Naive thymus-derived CD4-positive, alpha-beta T cell (primary cell): ENCODE data around the gene MEIOSIN. TPM values are rescaled to one million over a fixed set of nuclear protein-coding genes. Genes with fewer than 3 reads are reported as not detected.

ENCODE experiments used
- ATAC-seq: fragments of 150-1000 bp; cut with Tn5 transposase; 2 replicates; pipeline ENCODE4 v1.10.0; 2021; ENCODE audit warnings: mild to moderate bottlenecking, moderate library complexity
- CTCF ChIA-PET: fragments of 350-600 bp; sonication (Branson Sonifier 250); formaldehyde crosslinking; loops from one replicate; lab custom pipeline; 2021; ENCODE audit warnings: antibody characterized with exemption; lab: Charles Lee
- POLR2A ChIA-PET: fragments of 350-600 bp; sonication (Branson Sonifier 250); formaldehyde crosslinking; loops from one replicate; lab custom pipeline; 2021; ENCODE audit warnings: antibody characterized with exemption, inconsistent platforms; lab: Charles Lee
- DNase-seq, 9 donors: peaks; one replicate each; pipeline versions ENCODE4 v3.0.0 to v3.0.0-alpha.2; 2020 to 2022; ENCODE audit warnings: mixed read lengths in 1 of 9
- H3K27ac ChIP-seq: one replicate; pipeline ENCODE4 v1.7.0; 2013; ENCODE audit warnings: mild to moderate bottlenecking, low read depth, low read length, moderate library complexity
- H3K27me3 ChIP-seq, 2 donors: one replicate each; pipeline ENCODE4 v1.7.0; 2013; ENCODE audit warnings: low read length in 2 of 2, mild to moderate bottlenecking in 2 of 2, moderate library complexity in 2 of 2; ENCODE audit not compliant: control insufficient read depth in 2 of 2, insufficient read depth in 2 of 2
- H3K36me3 ChIP-seq, 3 experiments: 1 replicate in 2 of 3; 2 replicates in 1 of 3; pipeline ENCODE4 v1.7.0; 2013; ENCODE audit warnings: low read length in 3 of 3, mild to moderate bottlenecking in 3 of 3, moderate library complexity in 1 of 3; ENCODE audit not compliant: insufficient read depth in 3 of 3, control insufficient read depth in 2 of 3
- H3K4me1 ChIP-seq, 2 donors: one replicate each; pipeline ENCODE4 v1.7.0; 2013; ENCODE audit warnings: low read length in 2 of 2, mild to moderate bottlenecking in 2 of 2, moderate library complexity in 1 of 2; ENCODE audit not compliant: control insufficient read depth in 2 of 2, insufficient read depth in 2 of 2
- H3K4me3 ChIP-seq: 2 replicates; pipeline ENCODE4 v1.7.0; 2013; ENCODE audit warnings: mild to moderate bottlenecking, low read length
- H3K9me3 ChIP-seq, 3 experiments: 1 replicate in 2 of 3; 2 replicates in 1 of 3; pipeline ENCODE4 v1.7.0; 2013; ENCODE audit warnings: low read length in 3 of 3; ENCODE audit not compliant: control insufficient read depth in 2 of 3
- H3K27ac Mint-ChIP-seq, 9 donors: one replicate each; pipeline ENCODE4 v1.8.0; 2020 to 2022; ENCODE audit warnings: mixed read lengths in 9 of 9, mild to moderate bottlenecking in 8 of 9, moderate library complexity in 5 of 9, inconsistent platforms in 2 of 9
- H3K27me3 Mint-ChIP-seq, 5 donors: one replicate each; pipeline ENCODE4 v1.8.0; 2021 to 2022; ENCODE audit warnings: mixed read lengths in 5 of 5, mild to moderate bottlenecking in 1 of 5
- H3K36me3 Mint-ChIP-seq, 5 donors: one replicate each; pipeline ENCODE4 v1.8.0; 2020 to 2022; ENCODE audit warnings: mixed read lengths in 5 of 5, mild to moderate bottlenecking in 3 of 5, inconsistent platforms in 1 of 5
- H3K4me1 Mint-ChIP-seq, 7 donors: one replicate each; pipeline ENCODE4 v1.8.0; 2020 to 2022; ENCODE audit warnings: mixed read lengths in 7 of 7, mild to moderate bottlenecking in 3 of 7, inconsistent platforms in 1 of 7
- H3K4me3 Mint-ChIP-seq, 10 donors: one replicate each; pipeline ENCODE4 v1.8.0; 2020 to 2022; ENCODE audit warnings: mild to moderate bottlenecking in 10 of 10, mixed read lengths in 10 of 10, moderate library complexity in 6 of 10, inconsistent platforms in 2 of 10
- H3K9me3 Mint-ChIP-seq, 11 donors: one replicate each; pipeline ENCODE4 v1.8.0; 2020 to 2022; ENCODE audit warnings: mixed read lengths in 11 of 11, mild to moderate bottlenecking in 4 of 11, inconsistent platforms in 1 of 11, moderate library complexity in 1 of 11
- intact Hi-C, 2 donors: fragments of 100-400 bp; cut with micrococcal nuclease; formaldehyde crosslinking; loops; one replicate each; pipeline ENCODE4 v1.15.1; 2023
- polyA plus RNA-seq, 2 donors: library from polyadenylated mRNA; unstranded; fragments of 300-500 nt; fragmentation: Illumina TruSeq; gene quantifications; one replicate each; pipeline ENCODE4 v1.2.3, GENCODE V29; 2021
- total RNA-seq, 6 experiments: library from RNA in 5 of 6; stranded (reverse) in 5 of 6; gene quantifications; 1 replicate in 5 of 6; 2 replicates in 1 of 6; pipeline ENCODE4 v1.2.3 and lab custom pipeline; 2021 to 2026

Gene MEIOSIN
- total and polyA plus RNA-seq, 7 experiments from 2014 or later: not detected

DNA sequence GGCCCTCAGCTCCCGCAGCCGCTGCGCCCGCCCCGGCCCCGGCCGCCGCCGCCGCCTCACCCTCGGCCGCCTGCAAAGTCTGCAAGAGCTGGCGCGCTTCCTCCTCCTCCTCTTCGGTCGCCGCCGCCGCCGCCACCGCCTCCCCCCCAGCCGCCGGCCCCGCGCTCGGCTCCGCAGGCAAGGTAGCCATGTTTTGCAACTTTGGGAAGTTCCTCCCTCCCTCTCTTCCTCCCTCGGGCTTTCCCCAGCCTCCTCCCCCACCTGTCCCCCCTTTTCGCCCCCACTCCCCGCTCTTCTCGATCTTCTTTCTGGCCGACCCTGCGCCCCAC, 35.4 kb downstream of the MEIOSIN start:
- H3K9me3 ChIP-seq: no peaks in the 10 kb centered on the region
- H3K36me3 ChIP-seq: no peaks in the 10 kb centered on the region
- Mint-ChIP-seq H3K9me3 (no peaks in the 10 kb centered on the region), H3K4me1 (peaks cover 0 to 16% (median 8%) of the 10 kb centered on the region in 7 donors), H3K27ac (peak overlapping the region in 5 of 9 donors; percentile 66 to 91 (median 70)), H3K4me3 (peak overlapping the region; percentile 81 to 92 (median 86)), H3K36me3 (no peaks in the 10 kb centered on the region), H3K27me3 (peaks cover 0 to 35% (median 7%) of the 10 kb centered on the region in 5 donors)
- ChIA-PET CTCF (interaction anchor here (0.6 to 4.8 kb wide), 7 partner anchors 10 to 94 kb away, joined by 3 to 99 read pairs (median 5); partner anchors contain the start of gene SYMPK), POLR2A (interaction anchor here (0.9 to 2.8 kb wide), 9 partner anchors 10 to 118 kb away, joined by 3 to 20 read pairs (median 5); partner anchors contain the start of genes DMWD, IRF2BP1 and SNRPD2)
- H3K27me3 ChIP-seq: no peaks in the 10 kb centered on the region
- DNase-seq (peak in 4 of 9 donors; percentile 19 to 37 (median 29)), ATAC-seq (no peak)
- peaks cover 9 to 13% of the 10 kb centered on the region in 2 donors for H3K4me1 ChIP-seq
- intact Hi-C loops: loop anchor here in 1 of 2 donors (5.0 to 10.0 kb wide), 2 partner anchors 51 to 226 kb away; partner anchors contain the start of gene CCDC61
- H3K27ac ChIP-seq: peak overlapping the region; percentile 60
- H3K4me3 ChIP-seq: peak overlapping the region; percentile 95

DNA sequence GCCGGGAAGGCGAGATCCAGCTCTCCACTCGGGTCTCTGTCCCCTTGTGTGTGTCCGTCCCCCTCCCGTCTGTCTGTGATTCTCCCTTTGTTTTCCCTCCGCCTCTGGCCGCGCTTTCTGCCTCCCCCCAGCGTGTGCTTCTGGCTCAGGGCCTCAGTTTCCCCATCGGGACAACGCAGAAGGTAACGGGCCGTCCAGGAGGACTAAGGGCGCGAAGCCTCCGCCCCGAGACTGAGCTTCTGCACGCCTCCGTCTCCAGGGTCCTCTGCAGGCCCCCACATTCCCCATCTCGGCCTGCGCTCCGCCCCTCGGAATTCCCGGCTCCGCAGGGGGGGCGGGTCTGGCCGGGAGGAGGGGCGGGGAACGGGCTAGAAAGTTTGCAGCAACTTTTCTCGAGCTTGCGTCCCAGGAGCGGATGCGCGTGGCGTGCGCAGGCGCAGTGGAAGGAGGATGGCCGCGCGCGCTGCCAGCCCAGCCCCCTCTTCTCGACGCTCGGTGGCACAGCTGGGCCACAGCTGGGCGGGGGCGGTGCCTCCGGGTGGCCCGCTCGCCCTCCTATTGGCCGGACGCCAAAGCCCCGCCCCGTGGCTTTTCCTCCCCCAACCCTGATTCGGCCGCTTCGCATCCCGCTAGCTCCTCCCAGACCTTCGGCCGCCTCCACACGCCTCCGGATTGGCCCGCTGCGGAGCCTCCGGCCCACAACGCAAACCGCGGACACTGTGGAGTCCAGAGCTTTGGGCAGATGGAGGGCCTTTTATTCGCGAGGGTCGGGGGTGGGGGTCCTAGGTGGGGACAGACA, 35.9 kb downstream of the MEIOSIN start, which contains the start of gene SIX5:
Gene SIX5, minus strand, starts transcription at position 269 of the 799 bp plus-strand sequence. CDS start 408 bp downstream, outside the sequence.
- Histone ChIP-seq H3K9me3 (no peaks in the 10 kb centered on the region), H3K4me3 (peak within 1 kb of the TSS; percentile 95), H3K27ac (peak within 1 kb of the TSS; percentile 64), H3K27me3 (no peaks in the 10 kb centered on the region), H3K36me3 (no peaks in the 10 kb centered on the region), H3K4me1 (peaks cover 9 to 13% of the 10 kb centered on the region in 2 donors)
- peak within 1 kb of the TSS; percentile 36 to 93 (median 85) for H3K27ac Mint-ChIP-seq
- ChIA-PET CTCF (interaction anchor here (0.6 to 4.8 kb wide), 20 partner anchors 8 to 245 kb away, joined by 3 to 99 read pairs (median 4); partner anchors contain the start of genes DMWD and SYMPK), POLR2A (interaction anchor here (0.6 to 2.8 kb wide), 12 partner anchors 10 to 117 kb away, joined by 3 to 20 read pairs (median 4); partner anchors contain the start of genes DMWD, FBXO46, IRF2BP1 and SNRPD2)
- DNase-seq: peak; percentile 84 to 98 (median 88)
- peak; percentile 82 for ATAC-seq
- H3K4me1 Mint-ChIP-seq: peaks cover 0 to 16% (median 8%) of the 10 kb centered on the region in 7 donors
- H3K27me3 Mint-ChIP-seq: peaks cover 0 to 35% (median 7%) of the 10 kb centered on the region in 5 donors
- H3K4me3 Mint-ChIP-seq: peak within 1 kb of the TSS; percentile 81 to 92 (median 88)
- H3K36me3 Mint-ChIP-seq: no peaks in the 10 kb centered on the region
- H3K9me3 Mint-ChIP-seq: no peaks in the 10 kb centered on the region
- intact Hi-C loops: loop anchor here (1.0 to 10.0 kb wide), 6 partner anchors 38 to 240 kb away; partner anchors contain the start of genes QPCTL (in 2 of the 2), CCDC61 (in 1 of the 2) and IRF2BP1 (in 1 of the 2)

DNA sequence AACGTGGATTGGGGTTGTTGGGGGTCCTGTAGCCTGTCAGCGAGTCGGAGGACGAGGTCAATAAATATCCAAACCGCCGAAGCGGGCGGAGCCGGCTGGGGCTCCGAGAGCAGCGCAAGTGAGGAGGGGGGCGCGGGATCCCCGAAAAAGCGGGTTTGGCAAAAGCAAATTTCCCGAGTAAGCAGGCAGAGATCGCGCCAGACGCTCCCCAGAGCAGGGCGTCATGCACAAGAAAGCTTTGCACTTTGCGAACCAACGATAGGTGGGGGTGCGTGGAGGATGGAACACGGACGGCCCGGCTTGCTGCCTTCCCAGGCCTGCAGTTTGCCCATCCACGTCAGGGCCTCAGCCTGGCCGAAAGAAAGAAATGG, 36.6 kb downstream of the MEIOSIN start:
- Mint-ChIP-seq H3K4me1 (peaks cover 0 to 16% (median 8%) of the 10 kb centered on the region in 7 donors), H3K9me3 (no peaks in the 10 kb centered on the region), H3K27ac (peak overlapping the region; percentile 36 to 93 (median 85)), H3K27me3 (peaks cover 0 to 31% (median 4%) of the 10 kb centered on the region in 5 donors), H3K36me3 (no peaks in the 10 kb centered on the region), H3K4me3 (peak overlapping the region; percentile 81 to 92 (median 88))
- Histone ChIP-seq H3K4me1 (peaks cover 9 to 13% of the 10 kb centered on the region in 2 donors), H3K36me3 (no peaks in the 10 kb centered on the region), H3K27ac (peak overlapping the region; percentile 64), H3K27me3 (no peaks in the 10 kb centered on the region), H3K4me3 (peak overlapping the region; percentile 95), H3K9me3 (no peaks in the 10 kb centered on the region)
- peak; percentile 55 for ATAC-seq
- peak in 7 of 9 donors; percentile 63 to 88 (median 82) for DNase-seq
- ChIA-PET CTCF (interaction anchor here (0.6 to 4.8 kb wide), 17 partner anchors 9 to 245 kb away, joined by 3 to 99 read pairs (median 4); partner anchors contain the start of gene DMWD), POLR2A (interaction anchor here (0.6 to 2.8 kb wide), 11 partner anchors 9 to 78 kb away, joined by 3 to 20 read pairs (median 4); partner anchors contain the start of genes DMWD, FBXO46 and SNRPD2)
- intact Hi-C loops: loop anchor here (1.0 to 10.0 kb wide), 17 partner anchors 9 to 246 kb away; partner anchors contain the start of genes CCDC61 (in 2 of the 2), DMWD (in 2 of the 2), IRF2BP1 (in 2 of the 2) and QPCTL (in 2 of the 2)

DNA sequence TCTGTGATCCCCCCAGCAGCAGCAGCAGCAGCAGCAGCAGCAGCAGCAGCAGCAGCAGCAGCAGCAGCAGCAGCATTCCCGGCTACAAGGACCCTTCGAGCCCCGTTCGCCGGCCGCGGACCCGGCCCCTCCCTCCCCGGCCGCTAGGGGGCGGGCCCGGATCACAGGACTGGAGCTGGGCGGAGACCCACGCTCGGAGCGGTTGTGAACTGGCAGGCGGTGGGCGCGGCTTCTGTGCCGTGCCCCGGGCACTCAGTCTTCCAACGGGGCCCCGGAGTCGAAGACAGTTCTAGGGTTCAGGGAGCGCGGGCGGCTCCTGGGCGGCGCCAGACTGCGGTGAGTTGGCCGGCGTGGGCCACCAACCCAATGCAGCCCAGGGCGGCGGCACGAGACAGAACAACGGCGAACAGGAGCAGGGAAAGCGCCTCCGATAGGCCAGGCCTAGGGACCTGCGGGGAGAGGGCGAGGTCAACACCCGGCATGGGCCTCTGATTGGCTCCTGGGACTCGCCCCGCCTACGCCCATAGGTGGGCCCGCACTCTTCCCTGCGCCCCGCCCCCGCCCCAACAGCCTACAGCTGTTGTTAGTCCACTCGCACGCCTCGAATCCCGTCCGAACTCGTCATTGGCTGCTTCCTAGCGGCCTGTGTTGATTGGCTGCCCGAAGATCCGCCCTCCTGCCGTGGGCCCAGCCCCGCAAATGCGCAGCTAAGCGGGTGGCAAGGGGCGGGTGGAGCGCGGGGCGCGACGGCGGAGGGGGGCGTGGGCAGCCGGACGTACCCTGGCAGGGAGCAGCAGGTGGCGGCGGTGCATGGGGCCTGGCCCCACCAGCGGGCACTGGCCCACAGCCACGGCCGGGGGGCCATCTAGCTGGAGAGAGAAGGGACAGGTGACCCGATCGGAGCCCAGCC, 37.2 kb downstream of the MEIOSIN start:
- DNase-seq (peak; percentile 84 to 97 (median 93)), ATAC-seq (peak; percentile 85)
- ChIA-PET POLR2A (interaction anchor here (0.9 to 2.8 kb wide), 7 partner anchors 8 to 79 kb away, joined by 3 to 20 read pairs (median 4); partner anchors contain the start of gene SNRPD2), CTCF (interaction anchor here (0.7 to 4.8 kb wide), 8 partner anchors 9 to 241 kb away, joined by 3 to 99 read pairs (median 4); no protein-coding TSS in a partner anchor)
- intact Hi-C loops: loop anchor here (1.0 to 5.0 kb wide), 13 partner anchors 9 to 246 kb away; partner anchors contain the start of genes DMWD (in 2 of the 2), SYMPK (in 2 of the 2), CCDC61 (in 1 of the 2) and FOXA3 (in 1 of the 2)
- Histone ChIP-seq H3K27ac (peak overlapping the region; percentile 64), H3K36me3 (no peaks in the 10 kb centered on the region), H3K9me3 (no peaks in the 10 kb centered on the region), H3K4me3 (peak overlapping the region; percentile 95), H3K27me3 (no peaks in the 10 kb centered on the region), H3K4me1 (peaks cover 9 to 13% of the 10 kb centered on the region in 2 donors)
- peaks cover 0 to 16% (median 8%) of the 10 kb centered on the region in 7 donors for H3K4me1 Mint-ChIP-seq
- peaks cover 0 to 28% (median 4%) of the 10 kb centered on the region in 5 donors for H3K27me3 Mint-ChIP-seq
- H3K36me3 Mint-ChIP-seq: no peaks in the 10 kb centered on the region
- no peaks in the 10 kb centered on the region for H3K9me3 Mint-ChIP-seq
- peak overlapping the region; percentile 81 to 92 (median 88) for H3K4me3 Mint-ChIP-seq
- peak overlapping the region in 7 of 9 donors; percentile 43 to 93 (median 85) for H3K27ac Mint-ChIP-seq

DNA sequence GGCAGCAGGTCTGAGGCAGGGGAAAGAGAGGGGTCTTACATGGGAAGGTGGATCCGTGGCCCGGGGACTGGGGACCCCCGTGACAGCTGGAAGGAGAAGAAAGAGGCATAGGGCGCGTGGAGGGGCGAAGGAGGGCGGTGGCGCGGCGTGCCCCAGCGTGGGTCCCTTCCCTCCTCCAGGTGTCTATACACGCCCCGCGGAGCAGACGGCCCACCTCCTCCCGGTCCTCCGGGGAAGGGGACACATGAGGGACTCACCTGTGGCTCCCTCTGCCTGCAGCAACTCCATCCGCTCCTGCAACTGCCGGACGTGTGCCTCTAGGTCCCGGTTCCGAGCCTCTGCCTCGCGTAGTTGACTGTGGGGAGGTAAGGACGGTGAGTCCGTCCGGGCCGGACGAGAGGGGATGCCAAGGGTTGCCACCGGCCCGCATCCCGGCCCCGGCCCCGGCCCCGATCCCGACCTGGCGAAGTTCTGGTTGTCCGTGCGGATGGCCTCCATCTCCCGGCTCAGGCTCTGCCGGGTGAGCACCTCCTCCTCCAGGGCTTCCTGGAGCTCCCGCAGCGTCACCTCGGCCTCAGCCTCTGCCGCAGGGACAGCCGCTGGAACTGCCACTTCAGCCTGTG, 38.2 kb downstream of the MEIOSIN start:
- Histone ChIP-seq H3K4me1 (peaks cover 9 to 13% of the 10 kb centered on the region in 2 donors), H3K4me3 (no peak overlapping the region), H3K9me3 (no peaks in the 10 kb centered on the region), H3K27me3 (no peaks in the 10 kb centered on the region), H3K27ac (no peak overlapping the region), H3K36me3 (no peaks in the 10 kb centered on the region)
- intact Hi-C loops: loop anchor here in 1 of 2 donors (5.0 kb wide), 2 partner anchors 91 to 241 kb away; partner anchors contain the start of genes FOXA3 and SYMPK
- CTCF ChIA-PET: interaction anchor here (2.6 to 4.8 kb wide), 3 partner anchors 8 to 28 kb away, joined by 19 to 99 read pairs (median 28); no protein-coding TSS in a partner anchor
- Mint-ChIP-seq H3K27me3 (peaks cover 0 to 22% (median 0%) of the 10 kb centered on the region in 5 donors), H3K9me3 (no peaks in the 10 kb centered on the region), H3K36me3 (peaks cover 0 to under 1% (median 0%) of the 10 kb centered on the region in 5 donors), H3K4me1 (peaks cover 0 to 16% (median 8%) of the 10 kb centered on the region in 7 donors), H3K27ac (peak overlapping the region in 2 of 9 donors; percentile 56 to 66), H3K4me3 (peak overlapping the region in 9 of 10 donors; percentile 30 to 92 (median 52))
- POLR2A ChIA-PET: interaction anchor here (2.8 kb wide), 1 partner anchor 54 kb away, joined by 10 read pairs; no protein-coding TSS in a partner anchor
- ATAC-seq (no peak), DNase-seq (no peak)
